Measurements from ENCODE around the gene GLRX3.

GLRX3 gene

GRCh38 chr10:130208807-130209206 is 72.6 kb downstream of the GLRX3 start:
- DNase-seq (ENCODE audit: low spot score), result no peak

- no peak for DNase-seq (ENCODE audit: low spot score)
Measured at GRCh38 chr10:130212746-130213145, 76.6 kb downstream of the GLRX3 start.

- DNase-seq (ENCODE audit: low spot score), result no peak
Measured at GRCh38 chr10:130213286-130214080, 77.3 kb downstream of the GLRX3 start.

- DNase-seq (ENCODE audit: low spot score), result no peak
Measured at GRCh38 chr10:130214431-130214830, 78.2 kb downstream of the GLRX3 start.

GRCh38 chr10:130215151-130215930 is 79.2 kb downstream of the GLRX3 start:
- DNase-seq (ENCODE audit: low spot score), result no peak

DNA sequence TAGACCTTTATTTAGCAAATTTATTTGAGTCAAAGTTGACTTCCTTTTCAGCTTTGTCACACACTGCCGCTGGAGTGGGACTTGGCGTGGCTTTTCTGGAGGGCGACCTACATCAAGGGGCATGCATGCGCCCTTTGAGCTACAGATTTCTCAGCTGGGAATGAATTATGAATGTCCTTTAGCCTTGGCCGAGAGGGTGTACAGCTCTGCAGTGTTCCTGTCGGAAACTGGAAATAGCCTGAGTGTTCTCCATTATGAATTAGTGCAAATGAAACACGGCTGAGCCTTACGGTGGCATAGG is 79.7 kb downstream of the GLRX3 start:
- no peak for DNase-seq (ENCODE audit: low spot score)

DNA sequence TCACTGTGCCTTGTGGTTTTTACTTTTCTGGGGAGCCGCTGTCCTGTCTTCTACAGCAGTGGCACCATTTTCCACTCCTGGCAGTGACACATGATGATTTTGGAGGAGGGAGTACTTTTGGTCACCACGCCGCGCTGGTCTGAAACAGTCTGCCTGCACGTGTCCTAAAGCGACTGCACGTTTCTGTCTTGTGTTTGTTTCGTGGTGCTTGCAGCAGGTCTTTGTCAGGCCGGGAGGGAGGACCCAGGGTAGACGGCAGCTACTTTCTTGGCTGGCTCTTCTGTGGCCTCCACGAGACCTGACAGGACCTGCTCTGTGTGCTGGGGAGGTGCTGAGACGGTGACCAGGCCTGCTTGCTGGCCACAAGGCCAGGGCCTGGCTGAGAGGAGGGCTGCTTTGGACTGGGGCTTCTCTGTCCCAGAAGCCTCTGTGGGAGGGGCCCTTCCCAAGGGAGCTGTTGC is 82.0 kb downstream of the GLRX3 start:
- DNase-seq (ENCODE audit: low spot score), result no peak

GRCh38 chr10:130218936-130219335 is 82.7 kb downstream of the GLRX3 start:
- DNase-seq (ENCODE audit: low spot score), result no peak

GRCh38 chr10:130220251-130221185 is 84.3 kb downstream of the GLRX3 start:
- no peak for DNase-seq (ENCODE audit: low spot score)

DNA sequence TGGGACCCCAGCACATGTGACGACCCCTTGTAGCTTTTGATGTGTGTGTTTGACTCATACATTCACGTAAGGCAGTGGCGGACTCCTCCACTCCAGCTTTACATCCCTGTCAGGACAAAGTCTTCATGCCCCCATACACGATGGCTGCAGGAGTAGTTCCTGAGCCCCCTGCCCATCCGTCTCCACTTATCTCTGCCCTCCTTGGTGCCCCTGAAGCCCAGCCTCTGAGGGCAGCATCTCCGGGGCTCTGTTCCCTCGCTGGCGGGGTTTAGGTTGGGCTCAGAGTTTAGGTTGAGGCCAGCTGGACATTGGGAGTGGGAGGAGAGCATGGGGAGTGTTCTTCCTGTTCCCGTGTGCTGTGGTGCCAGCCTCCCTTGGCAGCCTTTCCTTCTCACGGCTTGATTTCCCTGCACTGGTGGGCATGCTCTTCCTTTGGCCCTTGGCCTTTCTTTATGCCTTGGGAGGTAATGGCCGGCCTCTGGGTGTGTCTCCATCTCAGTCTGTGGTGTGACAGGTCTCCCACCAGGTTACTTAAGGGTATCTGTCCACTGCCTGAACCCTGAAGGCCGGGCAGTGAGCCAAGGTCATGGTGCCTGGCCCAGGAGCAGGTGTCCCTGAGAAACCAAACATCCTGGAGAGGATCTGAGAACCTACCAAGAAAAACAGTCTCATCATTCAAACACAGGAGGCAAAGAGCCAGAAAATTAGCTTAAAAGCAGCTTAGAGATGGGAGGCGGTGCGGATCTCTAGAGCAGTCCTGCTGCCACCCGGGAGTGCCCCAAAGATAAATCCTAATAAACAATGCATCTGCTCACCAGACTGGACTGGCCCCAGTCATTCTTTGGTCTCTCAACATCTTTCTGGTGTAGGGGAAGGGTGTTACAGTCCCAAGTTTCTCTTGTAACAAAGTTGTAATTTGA is 85.5 kb downstream of the GLRX3 start:
- DNase-seq (ENCODE audit: low spot score), result no peak

GRCh38 chr10:130222381-130222780 is 86.2 kb downstream of the GLRX3 start:
- DNase-seq (ENCODE audit: low spot score), result no peak

GRCh38 chr10:130224228-130224627 is 88.0 kb downstream of the GLRX3 start:
- no peak for DNase-seq (ENCODE audit: low spot score)

DNA sequence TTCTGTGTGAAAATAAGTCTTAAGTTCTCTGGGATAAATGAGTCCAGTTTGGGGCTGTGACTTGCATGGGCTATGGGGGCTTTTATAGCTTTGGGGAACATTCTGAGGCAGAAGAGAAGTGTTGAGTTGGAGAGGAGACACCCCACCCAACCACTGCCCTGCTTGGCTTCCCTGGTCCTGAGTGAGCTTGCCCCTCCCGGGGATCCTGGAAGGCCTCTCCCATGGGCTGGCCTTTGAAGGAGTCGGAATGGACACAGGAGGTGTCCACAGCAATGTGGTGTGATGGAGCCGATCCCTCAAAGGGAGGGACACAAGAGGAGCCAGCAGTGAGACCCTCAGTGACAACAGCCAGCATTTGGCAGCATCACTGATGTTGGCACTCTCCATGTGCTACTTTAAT is 89.8 kb downstream of the GLRX3 start:
- DNase-seq (ENCODE audit: low spot score), result no peak

GRCh38 chr10:130227883-130228282 is 91.7 kb downstream of the GLRX3 start:
- DNase-seq (ENCODE audit: low spot score), result no peak
